Astrocyte (in vitro differentiated cells and primary cell): ENCODE results near the gene CD164.

Source experiments
- CTCF ChIP-seq: IDR thresholded peaks from 2 replicates; pipeline ENCODE4 v1.5.1; 2011; ENCODE audit warnings: low read depth, mild to moderate bottlenecking, inconsistent platforms, low read length, moderate library complexity; ENCODE audit not compliant: insufficient read depth
- EZH2 ChIP-seq: IDR thresholded peaks from 2 replicates; pipeline ENCODE4 v1.6.1; 2012; ENCODE audit warnings: mild to moderate bottlenecking, low read length, inconsistent platforms; ENCODE audit not compliant: insufficient read depth

DNA sequence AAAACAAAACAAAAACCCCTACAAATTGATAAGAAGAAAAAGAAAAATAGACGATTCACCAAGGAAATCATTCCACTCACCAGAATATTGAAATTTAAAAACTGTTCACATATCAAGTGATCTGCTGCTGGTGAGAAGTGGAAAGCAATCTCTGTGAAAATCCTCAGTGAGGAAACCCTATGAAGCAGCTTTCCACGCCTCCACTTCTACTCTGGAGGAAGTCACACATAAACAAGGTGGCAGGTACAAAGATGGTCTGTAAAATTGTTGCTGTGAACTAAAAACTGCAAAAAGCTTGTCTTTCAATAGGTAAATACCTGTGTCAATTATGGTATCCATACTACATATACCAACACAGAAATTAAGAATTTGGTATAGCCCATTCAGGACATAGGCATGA is 18.5 kb downstream of the CD164 start:
- TF ChIP-seq CTCF (no peak), EZH2 (no peak)
